ENCODE measurements around the gene BAIAP2L1.

DNA sequence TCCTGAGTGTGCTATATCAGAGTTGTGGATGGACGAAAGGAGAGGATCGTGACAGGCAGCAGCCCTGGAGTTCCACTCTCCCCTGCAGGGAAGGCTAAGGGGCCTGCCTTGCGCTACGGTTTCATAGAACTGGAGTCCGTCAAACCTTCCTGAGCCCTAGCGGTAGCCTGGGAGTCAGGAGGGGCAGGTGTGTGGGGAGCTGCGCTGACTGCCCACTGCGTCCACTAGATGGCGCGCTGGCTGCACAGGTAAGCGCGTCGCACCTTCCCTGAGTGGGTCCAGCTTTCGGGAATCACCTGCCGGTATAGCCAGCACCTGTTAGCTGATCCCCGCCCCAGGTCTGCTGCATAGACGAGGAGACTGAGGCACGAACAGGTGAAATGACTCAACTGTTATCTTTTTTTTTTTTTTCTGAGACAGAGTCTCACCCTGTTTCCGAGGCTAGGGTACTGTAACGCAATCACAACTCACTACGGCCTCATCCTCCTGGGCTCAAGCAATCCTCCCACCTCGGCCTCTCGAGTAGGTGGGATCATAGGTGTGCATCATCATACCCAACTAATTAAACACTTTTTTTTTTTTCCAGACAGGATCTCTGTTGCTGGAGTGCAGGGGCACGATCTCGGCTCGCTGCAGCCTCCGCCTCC, 20.2 kb upstream of the BAIAP2L1 start:
- TF ChIP-seq, protein P1, sequence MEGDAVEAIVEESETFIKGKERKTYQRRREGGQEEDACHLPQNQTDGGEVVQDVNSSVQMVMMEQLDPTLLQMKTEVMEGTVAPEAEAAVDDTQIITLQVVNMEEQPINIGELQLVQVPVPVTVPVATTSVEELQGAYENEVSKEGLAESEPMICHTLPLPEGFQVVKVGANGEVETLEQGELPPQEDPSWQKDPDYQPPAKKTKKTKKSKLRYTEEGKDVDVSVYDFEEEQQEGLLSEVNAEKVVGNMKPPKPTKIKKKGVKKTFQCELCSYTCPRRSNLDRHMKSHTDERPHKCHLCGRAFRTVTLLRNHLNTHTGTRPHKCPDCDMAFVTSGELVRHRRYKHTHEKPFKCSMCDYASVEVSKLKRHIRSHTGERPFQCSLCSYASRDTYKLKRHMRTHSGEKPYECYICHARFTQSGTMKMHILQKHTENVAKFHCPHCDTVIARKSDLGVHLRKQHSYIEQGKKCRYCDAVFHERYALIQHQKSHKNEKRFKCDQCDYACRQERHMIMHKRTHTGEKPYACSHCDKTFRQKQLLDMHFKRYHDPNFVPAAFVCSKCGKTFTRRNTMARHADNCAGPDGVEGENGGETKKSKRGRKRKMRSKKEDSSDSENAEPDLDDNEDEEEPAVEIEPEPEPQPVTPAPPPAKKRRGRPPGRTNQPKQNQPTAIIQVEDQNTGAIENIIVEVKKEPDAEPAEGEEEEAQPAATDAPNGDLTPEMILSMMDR (IDR thresholded peaks at IDR 0.05; ENCODE audit: insufficient read depth, low read depth, low read length): peak; percentile 63
- TF ChIP-seq EZH2 (IDR thresholded peaks at IDR 0.05; ENCODE audit: insufficient read depth, low read length): no peak
